Neuronal stem cell (in vitro differentiated cells): ENCODE results near the gene KIF21B.

Experiments
- DNase-seq: peaks from one replicate; pipeline ENCODE4 v3.0.0-alpha.2; 2013; ENCODE audit warnings: low spot score
- H2AFZ ChIP-seq: one replicate; pipeline ENCODE4 v1.6.1; 2013; ENCODE audit warnings: mild to moderate bottlenecking, low read length, inconsistent platforms
- H2AK5ac ChIP-seq: 2 replicates; pipeline ENCODE4 v1.6.1; 2013; ENCODE audit warnings: low read depth, mild to moderate bottlenecking, inconsistent platforms, low read length, moderate library complexity, mixed read lengths
- H2BK120ac ChIP-seq: 2 replicates; pipeline ENCODE4 v1.6.1; 2013; ENCODE audit warnings: low read depth, mild to moderate bottlenecking, inconsistent platforms, low read length, moderate library complexity, mixed read lengths
- H2BK12ac ChIP-seq: one replicate; pipeline ENCODE4 v1.6.1; 2013; ENCODE audit warnings: low read length, inconsistent platforms
- H2BK15ac ChIP-seq: 2 replicates; pipeline ENCODE4 v1.6.1; 2013; ENCODE audit warnings: mild to moderate bottlenecking, low read length, inconsistent platforms, mixed read lengths
- H2BK5ac ChIP-seq: one replicate; pipeline ENCODE4 v1.6.1; 2013; ENCODE audit warnings: inconsistent platforms, mild to moderate bottlenecking, low read length, moderate library complexity
- H3K14ac ChIP-seq: one replicate; pipeline ENCODE4 v1.6.1; 2013; ENCODE audit warnings: low read length, inconsistent platforms
- H3K18ac ChIP-seq: 2 replicates; pipeline ENCODE4 v1.6.1; 2013; ENCODE audit warnings: low read length, inconsistent platforms
- H3K23ac ChIP-seq: 2 replicates; pipeline ENCODE4 v1.6.1; 2013; ENCODE audit warnings: low read depth, mild to moderate bottlenecking, mixed read lengths, low read length, inconsistent platforms; ENCODE audit not compliant: poor library complexity
- H3K27ac ChIP-seq: replicated peaks from 3 replicates; pipeline ENCODE4 v1.5.1; 2013; ENCODE audit warnings: low read length, inconsistent platforms
- H3K27me3 ChIP-seq, 3 experiments: 2 replicates each; pipeline ENCODE4 v1.6.1; 2013; ENCODE audit warnings: low read length in 3 of 3, mild to moderate bottlenecking in 2 of 3, inconsistent platforms in 1 of 3, low read depth in 1 of 3, mixed read lengths in 1 of 3, moderate library complexity in 1 of 3; ENCODE audit not compliant: control insufficient read depth in 3 of 3, insufficient read depth in 3 of 3
- H3K36me3 ChIP-seq, 2 donors: replicated peaks in 1 of 2; 2 replicates each; pipeline ENCODE4 v1.6.1; 2013; ENCODE audit warnings: low read length in 2 of 2; ENCODE audit not compliant: control insufficient read depth in 2 of 2, insufficient read depth in 2 of 2
- H3K4ac ChIP-seq: 2 replicates; pipeline ENCODE4 v1.6.1; 2013; ENCODE audit warnings: inconsistent platforms, mild to moderate bottlenecking, low read length, moderate library complexity
- H3K4me1 ChIP-seq, 2 donors: 1 replicate in 1 of 2; 2 replicates in 1 of 2; pipeline ENCODE4 v1.6.1; 2013; ENCODE audit warnings: low read length in 2 of 2, low read depth in 1 of 2; ENCODE audit not compliant: control insufficient read depth in 2 of 2, insufficient read depth in 1 of 2
- H3K4me2 ChIP-seq: one replicate; pipeline ENCODE4 v1.6.1; 2013; ENCODE audit warnings: mild to moderate bottlenecking, low read length, inconsistent platforms; ENCODE audit not compliant: insufficient read depth, poor library complexity, severe bottlenecking
- H3K4me3 ChIP-seq, 2 donors: 2 replicates each; pipeline ENCODE4 v1.5.1; 2013; ENCODE audit warnings: low read length in 2 of 2, mild to moderate bottlenecking in 2 of 2, inconsistent platforms in 1 of 2, moderate library complexity in 1 of 2
- H3K79me1 ChIP-seq: one replicate; pipeline ENCODE4 v1.6.1; 2013; ENCODE audit warnings: low read depth, mild to moderate bottlenecking, inconsistent platforms, low read length, moderate library complexity
- H3K9ac ChIP-seq: one replicate; pipeline ENCODE4 v1.6.1; 2013; ENCODE audit warnings: mild to moderate bottlenecking, low read depth, low read length, inconsistent platforms; ENCODE audit not compliant: poor library complexity
- H3K9me3 ChIP-seq, 2 donors: replicated peaks in 1 of 2; 2 replicates each; pipeline versions ENCODE3 to v1.6.1; 2013; ENCODE audit warnings: low read length in 2 of 2, mild to moderate bottlenecking in 2 of 2, inconsistent platforms in 1 of 2, low read depth in 1 of 2, mixed read lengths in 1 of 2, moderate library complexity in 1 of 2; ENCODE audit not compliant: control insufficient read depth in 2 of 2, insufficient read depth in 1 of 2
- H4K8ac ChIP-seq: one replicate; pipeline ENCODE4 v1.6.1; 2013; ENCODE audit warnings: low read depth, mild to moderate bottlenecking, inconsistent platforms, low read length, moderate library complexity
- H4K91ac ChIP-seq: one replicate; pipeline ENCODE4 v1.6.1; 2013; ENCODE audit warnings: low read length, low read depth, mild to moderate bottlenecking, inconsistent platforms; ENCODE audit not compliant: poor library complexity
- WGBS, 2 donors: extraction: QIAGEN DNeasy Blood & Tissue Kit; methylation state at CpG; one replicate each; pipeline ENCODE4 v1.1.7; 2013; ENCODE audit warnings: missing lambda C conversion rate in 2 of 2, mixed read lengths in 1 of 2; ENCODE audit not compliant: insufficient read length in 2 of 2, insufficient replicate concordance in 1 of 2; ENCODE audit errors: extremely low coverage in 2 of 2; 5-methylcytosine and 5-hydroxymethylcytosine counted together

Gene KIF21B

DNA sequence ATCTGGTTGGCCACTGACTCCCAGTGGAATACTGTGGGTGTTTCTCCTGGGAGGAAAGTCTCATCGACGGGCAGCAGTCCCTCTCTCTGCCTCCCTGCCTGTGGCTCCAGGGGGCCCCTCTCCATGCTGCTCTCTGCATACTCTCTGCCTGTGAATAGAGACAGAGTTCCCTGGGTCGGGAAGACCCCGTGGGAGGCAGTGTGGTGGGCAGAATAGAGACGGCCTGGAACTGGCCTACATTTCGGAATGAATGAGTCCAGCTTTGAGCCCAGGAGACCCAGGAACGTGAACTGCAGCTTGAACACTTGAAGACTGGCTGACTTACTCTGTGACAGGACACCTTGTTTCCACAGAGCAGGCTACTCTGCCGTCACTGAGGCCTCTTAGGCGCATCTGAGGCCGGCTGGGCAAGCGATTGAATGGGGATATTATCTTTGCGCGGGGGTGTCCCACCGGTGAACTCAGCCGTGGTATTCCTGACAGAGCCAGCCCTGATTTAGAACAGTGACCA lies 64.0 kb downstream of the KIF21B start:
- Histone ChIP-seq H2BK5ac (no peak overlapping the region), H3K4me1 (peaks cover 10 to 12% of the 10 kb centered on the region in 2 donors), H3K4ac (no peak overlapping the region), H3K23ac (no peak overlapping the region), H4K8ac (no peak overlapping the region), H3K27me3 (no peaks in the 10 kb centered on the region), H2BK15ac (no peak overlapping the region), H3K27ac (peak overlapping the region; percentile 50), H4K91ac (no peak overlapping the region), H3K18ac (peak overlapping the region; percentile 68), H2BK12ac (no peak overlapping the region), H3K36me3 (no peaks in the 10 kb centered on the region), H2AFZ (peak overlapping the region; percentile 86), H3K79me1 (no peaks in the 10 kb centered on the region), H2AK5ac (no peak overlapping the region), H2BK120ac (no peak overlapping the region), H3K9me3 (no peaks in the 10 kb centered on the region), H3K14ac (no peak overlapping the region), H3K9ac (no peak overlapping the region), H3K4me2 (no peak overlapping the region), H3K4me3 (no peak overlapping the region)
- no peak for DNase-seq
- WGBS, 2 donors, result no CpG with 5 or more reads among the region's 15 CpGs

DNA sequence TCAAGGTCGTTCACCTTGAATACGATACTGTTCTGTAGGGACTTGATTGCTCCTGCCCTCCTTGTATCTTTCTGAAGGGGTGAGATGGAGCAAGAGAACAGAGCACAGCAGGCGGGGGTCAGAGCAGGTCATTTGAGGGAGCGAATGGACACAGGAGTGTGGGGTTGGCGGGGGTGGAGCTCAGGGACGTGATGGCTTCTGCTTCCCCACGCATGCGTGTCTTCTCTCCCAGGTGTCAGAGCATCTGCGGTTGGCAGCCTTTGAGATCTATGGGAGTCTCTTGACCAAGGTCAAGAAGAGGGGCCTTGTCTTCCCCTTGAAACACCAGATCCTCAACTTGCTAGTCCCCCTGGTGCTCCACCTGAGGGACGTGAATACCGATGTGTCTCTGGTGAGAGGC lies 64.9 kb downstream of the KIF21B start:
- Histone ChIP-seq H3K4me2 (no peak overlapping the region), H2BK15ac (no peak overlapping the region), H3K9ac (no peak overlapping the region), H3K9me3 (no peaks in the 10 kb centered on the region), H3K36me3 (no peaks in the 10 kb centered on the region), H3K4ac (no peak overlapping the region), H3K27me3 (no peaks in the 10 kb centered on the region), H3K4me3 (no peak overlapping the region), H4K8ac (no peak overlapping the region), H2BK12ac (no peak overlapping the region), H3K14ac (no peak overlapping the region), H3K4me1 (peaks cover 9 to 12% of the 10 kb centered on the region in 2 donors), H2BK5ac (no peak overlapping the region), H2AFZ (no peak overlapping the region), H3K27ac (no peak overlapping the region), H3K18ac (no peak overlapping the region), H2BK120ac (no peak overlapping the region), H3K79me1 (no peaks in the 10 kb centered on the region), H4K91ac (no peak overlapping the region), H2AK5ac (no peak overlapping the region), H3K23ac (no peak overlapping the region)
- DNase-seq, result no peak
- no CpG with 5 or more reads among the region's 11 CpGs for WGBS, 2 donors

- Histone ChIP-seq H3K79me1 (no peaks in the 10 kb centered on the region), H2BK120ac (no peak overlapping the region), H3K9ac (no peak overlapping the region), H2BK12ac (no peak overlapping the region), H3K4me2 (no peak overlapping the region), H3K4me3 (no peak overlapping the region), H3K27ac (no peak overlapping the region), H4K91ac (no peak overlapping the region), H3K27me3 (no peaks in the 10 kb centered on the region), H3K18ac (no peak overlapping the region), H3K14ac (no peak overlapping the region), H2AFZ (no peak overlapping the region), H4K8ac (no peak overlapping the region), H2AK5ac (no peak overlapping the region), H2BK15ac (no peak overlapping the region), H3K36me3 (no peaks in the 10 kb centered on the region), H3K4ac (no peak overlapping the region), H3K23ac (no peak overlapping the region), H2BK5ac (no peak overlapping the region), H3K4me1 (peaks cover 3% of the 10 kb centered on the region in 2 donors), H3K9me3 (no peaks in the 10 kb centered on the region)
- no peak for DNase-seq
- no CpG with 5 or more reads among the region's 3 CpGs for WGBS, 2 donors
Observed at GRCh38 chr1:200954434-200954833, 69.1 kb downstream of the KIF21B start.

- Histone ChIP-seq H3K18ac (no peak overlapping the region), H3K27ac (no peak overlapping the region), H3K27me3 (no peaks in the 10 kb centered on the region), H2BK15ac (no peak overlapping the region), H3K23ac (no peak overlapping the region), H3K4me1 (no peaks in the 10 kb centered on the region), H3K4me2 (no peak overlapping the region), H3K4me3 (no peak overlapping the region), H2BK120ac (no peak overlapping the region), H3K9ac (no peak overlapping the region), H4K8ac (no peak overlapping the region), H2AK5ac (no peak overlapping the region), H3K79me1 (no peaks in the 10 kb centered on the region), H2BK12ac (no peak overlapping the region), H2BK5ac (no peak overlapping the region), H4K91ac (no peak overlapping the region), H3K4ac (no peak overlapping the region), H2AFZ (no peak overlapping the region), H3K36me3 (no peaks in the 10 kb centered on the region), H3K9me3 (peaks cover 9 to 20% of the 10 kb centered on the region in 2 donors), H3K14ac (no peak overlapping the region)
- no peak for DNase-seq
- no CpG with 5 or more reads among the region's 2 CpGs for WGBS, 2 donors
Observed at GRCh38 chr1:200951016-200951415, 72.5 kb downstream of the KIF21B start.
